ENCODE data around the gene OR2J3. TPM values are rescaled to one million over a fixed set of nuclear protein-coding genes. Genes with fewer than 3 reads are reported as not detected.

OR2J3 gene
- total and polyA plus RNA-seq, 2 of the 8 experiments (the other 6 are each of a cell fraction or from before 2014, with no cell fraction given): 0.03 TPM; not detected in 1

- Histone ChIP-seq H2BK120ac (replicated peaks; ENCODE audit: low read depth, low read length) (no peak overlapping the region), H3K79me2 (ENCODE audit: control insufficient read depth in 1 of 2, insufficient read depth in 2 of 2, low read length in 2 of 2) (no peaks in the 10 kb centered on the region), H3K23ac (ENCODE audit: insufficient read length) (no peak overlapping the region), H4K20me1 (replicated peaks in 1 of 2; ENCODE audit: control insufficient read depth in 1 of 2, insufficient read depth in 2 of 2, low read length in 2 of 2) (no peaks in the 10 kb centered on the region), H2BK20ac (ENCODE audit: low read length) (no peak overlapping the region), H3K4me3 (ENCODE audit: extremely low read depth in 1 of 4, insufficient read depth in 2 of 4, low read depth in 3 of 4, low read length in 4 of 4) (no peak overlapping the region), H3K56ac (replicated peaks; ENCODE audit: insufficient read length, low read depth, low read length) (no peak overlapping the region), H2BK12ac (ENCODE audit: low read depth, low read length) (no peak overlapping the region), H3K4me2 (ENCODE audit: insufficient read depth in 1 of 2, low read depth in 2 of 2, low read length in 2 of 2) (no peak overlapping the region), H4K5ac (ENCODE audit: insufficient read length, low read depth, low read length) (no peak overlapping the region), H3K23me2 (ENCODE audit: low read depth, low read length) (no peaks in the 10 kb centered on the region; the same call in 1 of the 2 replicates), H3K27me3 (replicated peaks in 1 of 4; ENCODE audit: control insufficient read depth in 3 of 4, extremely low read depth in 1 of 4, insufficient read depth in 3 of 4, low read length in 3 of 4) (no peaks in the 10 kb centered on the region), H2BK15ac (ENCODE audit: low read length) (no peak overlapping the region), H3K9me3 (ENCODE audit: insufficient read depth in 2 of 2, low read depth in 1 of 2, low read length in 1 of 2) (no peaks in the 10 kb centered on the region), H3K27ac (ENCODE audit: low read depth, low read length) (no peak overlapping the region), H4K8ac (ENCODE audit: extremely low read depth, insufficient read depth, low read length) (no peak overlapping the region), H2AK5ac (ENCODE audit: low read depth, low read length) (no peak overlapping the region), H2AFZ (ENCODE audit: low read length) (no peak overlapping the region), H3K79me1 (ENCODE audit: low read depth, low read length) (no peaks in the 10 kb centered on the region), H3K36me3 (ENCODE audit: control insufficient read depth in 2 of 4, insufficient read depth in 4 of 4, low read length in 3 of 4) (no peaks in the 10 kb centered on the region), H3K4me1 (replicated peaks in 1 of 4; ENCODE audit: control insufficient read depth in 3 of 4, insufficient read depth in 4 of 4, low read length in 3 of 4) (no peaks in the 10 kb centered on the region), H3K14ac (ENCODE audit: insufficient read length) (no peak overlapping the region), H3K4ac (replicated peaks; ENCODE audit: insufficient read length, low read depth, low read length) (no peak overlapping the region), H2BK5ac (ENCODE audit: low read depth, low read length) (no peak overlapping the region), H3K18ac (ENCODE audit: extremely low read depth, low read length) (no peak overlapping the region), H3K9ac (replicated peaks in 1 of 4; ENCODE audit: extremely low read depth in 1 of 4, low read depth in 3 of 4, low read length in 3 of 4) (no peak overlapping the region), H4K91ac (replicated peaks; ENCODE audit: insufficient read length, low read length) (no peak overlapping the region)
- FAIRE-seq (no peak), DNase-seq (ENCODE audit: low read depth in 1 of 2, low spot score in 2 of 2) (no peak)
- ChIA-PET CTCF (ENCODE audit: partially characterized antibody) (interaction anchor here (0.9 kb wide), 1 partner anchor 13 kb away, joined by 3 read pairs; no protein-coding TSS in a partner anchor), POLR2A (ENCODE audit: partially characterized antibody) (no interaction called here)
- WGBS, 2 experiments (ENCODE audit: extremely low coverage in 1 of 2, insufficient coverage in 1 of 2, insufficient read length in 1 of 2, insufficient replicate concordance in 2 of 2, low coverage in 1 of 2, low lambda C conversion rate in 2 of 2, missing lambda C conversion rate in 1 of 2): 91% methylated on average over 4 of the region's 4 CpGs; no CpG with 5 or more reads in 1 of the 2 experiments
- TF ChIP-seq CHD1 (IDR thresholded peaks at IDR 0.05; ENCODE audit: low read depth, low read length): no peak
- no peak for TF ChIP-seq CHD2 (IDR thresholded peaks at IDR 0.05; ENCODE audit: low read length)
- no peak for TF ChIP-seq TCF12 (IDR thresholded peaks at IDR 0.05; ENCODE audit: low read depth, low read length)
- no peak for TF ChIP-seq USF2 (IDR thresholded peaks at IDR 0.05; ENCODE audit: low read length)
- no peak for TF ChIP-seq POLR2AphosphoS5 (IDR thresholded peaks at IDR 0.05; ENCODE audit: low read depth, low read length)
- no peak for TF ChIP-seq NRF1 (IDR thresholded peaks at IDR 0.05; ENCODE audit: low read depth, low read length)
- TF ChIP-seq RAD21 (IDR thresholded peaks at IDR 0.05 in 1 of 2, conservative IDR thresholded peaks at IDR 0.05 in 1 of 2; ENCODE audit: low read depth in 2 of 2, low read length in 2 of 2): no peak
- TF ChIP-seq TBP (IDR thresholded peaks at IDR 0.05; ENCODE audit: low read depth, low read length): no peak
- no peak for TF ChIP-seq CREB1 (IDR thresholded peaks at IDR 0.05)
- no peak for TF ChIP-seq SP1 (IDR thresholded peaks at IDR 0.05; ENCODE audit: low read depth, low read length)
- TF ChIP-seq JUN (IDR thresholded peaks at IDR 0.05; ENCODE audit: low read depth, low read length): no peak
- no peak for TF ChIP-seq FOSL1 (IDR thresholded peaks at IDR 0.05; ENCODE audit: insufficient read depth, low read depth, low read length)
- TF ChIP-seq, protein P1, sequence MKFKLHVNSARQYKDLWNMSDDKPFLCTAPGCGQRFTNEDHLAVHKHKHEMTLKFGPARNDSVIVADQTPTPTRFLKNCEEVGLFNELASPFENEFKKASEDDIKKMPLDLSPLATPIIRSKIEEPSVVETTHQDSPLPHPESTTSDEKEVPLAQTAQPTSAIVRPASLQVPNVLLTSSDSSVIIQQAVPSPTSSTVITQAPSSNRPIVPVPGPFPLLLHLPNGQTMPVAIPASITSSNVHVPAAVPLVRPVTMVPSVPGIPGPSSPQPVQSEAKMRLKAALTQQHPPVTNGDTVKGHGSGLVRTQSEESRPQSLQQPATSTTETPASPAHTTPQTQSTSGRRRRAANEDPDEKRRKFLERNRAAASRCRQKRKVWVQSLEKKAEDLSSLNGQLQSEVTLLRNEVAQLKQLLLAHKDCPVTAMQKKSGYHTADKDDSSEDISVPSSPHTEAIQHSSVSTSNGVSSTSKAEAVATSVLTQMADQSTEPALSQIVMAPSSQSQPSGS (IDR thresholded peaks at IDR 0.05; ENCODE audit: low read length): no peak
These were observed 22.8 kb downstream of the OR2J3 start for GRCh38 chr6:29130644-29131043.
